Activated naive CD8-positive, alpha-beta T cell treated with anti-CD3 and anti-CD28 coated beads for 36 hours (primary cell): ENCODE results near the gene MORC1. TPM values are rescaled to one million over a fixed set of nuclear protein-coding genes. Genes with fewer than 3 reads are reported as not detected.

Experiments
- DNase-seq: peaks from one replicate; pipeline ENCODE4 v3.0.0; 2021
- H3K27ac Mint-ChIP-seq: one replicate; pipeline ENCODE4 v1.8.0; 2022; ENCODE audit warnings: mild to moderate bottlenecking, moderate library complexity, mixed read lengths
- H3K27me3 Mint-ChIP-seq: one replicate; pipeline ENCODE4 v1.8.0; 2022; ENCODE audit warnings: mild to moderate bottlenecking, mixed read lengths
- H3K36me3 Mint-ChIP-seq: one replicate; pipeline ENCODE4 v1.8.0; 2021; ENCODE audit warnings: mild to moderate bottlenecking, mixed read lengths
- H3K4me1 Mint-ChIP-seq: one replicate; pipeline ENCODE4 v1.8.0; 2021; ENCODE audit warnings: mixed read lengths
- H3K4me3 Mint-ChIP-seq: one replicate; pipeline ENCODE4 v1.8.0; 2022; ENCODE audit warnings: mild to moderate bottlenecking, moderate library complexity, mixed read lengths
- H3K9me3 Mint-ChIP-seq: one replicate; pipeline ENCODE4 v1.8.0; 2022; ENCODE audit warnings: mixed read lengths
- total RNA-seq, 2 experiments: library from RNA; stranded (reverse); gene quantifications; one replicate each; pipeline ENCODE4 v1.2.3, GENCODE V29; 2021

The MORC1 gene
- total RNA-seq, 2 experiments from 2014 or later = not detected

DNA sequence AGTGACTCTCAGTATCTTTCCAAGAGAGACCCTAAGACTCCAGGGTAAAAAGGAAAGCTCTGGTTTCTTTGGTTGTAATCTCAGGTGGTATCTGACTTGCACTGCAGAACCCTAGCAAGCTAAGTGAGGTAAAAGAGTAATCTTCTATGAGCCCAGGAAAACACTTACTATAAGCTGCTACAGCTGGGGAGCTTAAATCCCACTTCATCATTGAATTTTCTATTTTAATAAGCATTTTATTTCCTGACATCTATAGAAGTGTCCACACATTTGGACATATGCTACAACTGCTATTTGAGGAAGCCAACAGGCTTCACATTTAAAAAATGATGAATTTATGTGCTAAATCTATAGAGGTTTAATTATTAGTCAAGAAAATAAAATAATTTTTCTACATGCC, 91.1 kb downstream of the MORC1 start:
- Mint-ChIP-seq H3K4me3 (no peak overlapping the region), H3K4me1 (no peaks in the 10 kb centered on the region), H3K9me3 (no peaks in the 10 kb centered on the region), H3K27me3 (no peaks in the 10 kb centered on the region), H3K36me3 (no peaks in the 10 kb centered on the region), H3K27ac (no peak overlapping the region)
- no peak for DNase-seq

DNA sequence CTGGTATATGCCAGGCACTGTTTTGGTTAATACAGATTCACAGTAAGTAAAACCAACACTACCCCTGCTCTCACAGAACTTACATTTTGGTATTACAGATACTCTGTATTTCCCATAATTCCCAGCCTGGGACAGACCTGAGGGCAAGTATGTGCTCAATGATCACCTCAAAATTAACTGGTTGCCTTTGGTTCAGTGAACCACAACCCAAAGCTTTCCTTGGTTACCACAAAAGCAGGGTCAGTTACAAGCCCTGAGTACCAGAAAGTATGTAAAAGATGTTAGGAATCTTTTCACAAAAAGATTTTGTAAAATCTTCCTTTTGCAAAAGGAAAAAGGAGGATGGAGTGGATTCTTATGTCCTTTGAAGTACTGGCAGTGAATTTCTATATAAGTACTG, 92.0 kb downstream of the MORC1 start:
- Mint-ChIP-seq H3K36me3 (no peaks in the 10 kb centered on the region), H3K4me3 (no peak overlapping the region), H3K4me1 (no peaks in the 10 kb centered on the region), H3K27ac (no peak overlapping the region), H3K27me3 (no peaks in the 10 kb centered on the region), H3K9me3 (no peaks in the 10 kb centered on the region)
- DNase-seq = no peak

DNA sequence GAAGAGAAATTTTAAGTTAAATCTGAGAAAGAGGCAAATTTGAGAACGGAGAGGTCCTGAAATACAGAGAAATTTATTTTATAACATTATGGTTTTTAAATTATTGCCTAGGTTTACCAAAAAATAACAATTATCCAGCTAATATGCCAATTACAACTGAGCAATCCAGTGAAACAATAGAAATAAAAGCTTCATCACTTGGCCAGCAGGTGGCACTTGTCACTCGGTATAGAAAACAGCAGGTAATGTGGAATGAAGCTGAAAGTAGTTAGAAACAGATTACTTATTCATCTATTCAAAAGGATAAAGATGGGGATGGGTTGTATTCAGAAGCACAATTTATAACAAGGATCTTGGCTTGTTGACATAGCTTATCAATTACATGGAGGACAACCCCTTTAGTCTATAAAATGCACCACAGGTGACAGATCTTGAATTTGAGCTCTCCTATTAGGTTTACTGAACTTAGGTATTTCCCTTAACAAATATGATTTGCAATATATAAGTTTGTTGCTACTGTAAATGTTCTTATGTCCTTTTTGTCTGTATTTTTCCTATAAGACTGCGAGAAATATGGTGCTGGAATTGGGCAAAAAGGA, 94.2 kb downstream of the MORC1 start:
- no peaks in the 10 kb centered on the region for H3K27me3 Mint-ChIP-seq
- no peak overlapping the region for H3K4me3 Mint-ChIP-seq
- H3K9me3 Mint-ChIP-seq = no peaks in the 10 kb centered on the region
- no peak overlapping the region for H3K27ac Mint-ChIP-seq
- peak; percentile 18 for DNase-seq
- H3K36me3 Mint-ChIP-seq = no peaks in the 10 kb centered on the region
- no peaks in the 10 kb centered on the region for H3K4me1 Mint-ChIP-seq

DNA sequence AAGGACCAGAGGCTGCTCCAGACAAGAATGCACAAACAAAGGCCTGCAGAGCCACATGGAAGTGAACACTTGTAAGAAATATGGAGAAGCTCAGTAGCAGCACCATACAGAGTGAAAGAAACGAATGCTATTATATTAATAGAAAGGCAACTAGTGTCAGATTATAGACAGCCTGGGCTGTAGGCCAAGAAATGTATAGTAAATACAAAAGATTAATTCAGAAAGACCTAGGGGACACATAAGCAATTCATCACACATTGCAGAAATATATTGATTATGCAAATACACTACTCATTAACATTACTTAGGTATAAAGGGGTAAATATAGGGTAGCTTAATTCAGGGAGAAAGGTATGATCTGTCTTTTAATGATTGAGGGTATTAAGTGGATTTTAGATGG, 94.8 kb downstream of the MORC1 start:
- H3K4me1 Mint-ChIP-seq = no peaks in the 10 kb centered on the region
- H3K36me3 Mint-ChIP-seq = no peaks in the 10 kb centered on the region
- H3K27ac Mint-ChIP-seq = no peak overlapping the region
- no peaks in the 10 kb centered on the region for H3K27me3 Mint-ChIP-seq
- H3K9me3 Mint-ChIP-seq = no peaks in the 10 kb centered on the region
- no peak overlapping the region for H3K4me3 Mint-ChIP-seq
- no peak for DNase-seq

DNA sequence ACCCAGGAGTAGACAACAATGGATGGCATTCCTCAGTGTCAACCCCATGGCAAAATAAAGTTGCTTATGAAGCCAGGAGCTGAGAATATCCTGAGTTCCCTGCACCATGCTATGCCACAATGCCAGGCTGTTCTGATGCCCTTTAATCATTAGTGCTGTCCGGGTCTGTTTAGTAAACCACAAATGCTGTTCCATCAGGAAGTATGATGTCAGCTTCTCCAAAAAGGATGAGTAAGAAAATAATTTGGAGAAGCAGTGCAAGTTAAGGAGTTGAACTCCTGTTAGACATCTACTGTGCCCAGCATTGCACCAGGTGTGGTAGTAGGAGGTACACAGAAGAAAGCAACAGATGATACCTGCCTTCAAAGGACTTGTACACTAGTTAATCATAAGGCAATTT, 96.4 kb downstream of the MORC1 start:
- Mint-ChIP-seq H3K27me3 (no peaks in the 10 kb centered on the region), H3K36me3 (no peaks in the 10 kb centered on the region)

DNA sequence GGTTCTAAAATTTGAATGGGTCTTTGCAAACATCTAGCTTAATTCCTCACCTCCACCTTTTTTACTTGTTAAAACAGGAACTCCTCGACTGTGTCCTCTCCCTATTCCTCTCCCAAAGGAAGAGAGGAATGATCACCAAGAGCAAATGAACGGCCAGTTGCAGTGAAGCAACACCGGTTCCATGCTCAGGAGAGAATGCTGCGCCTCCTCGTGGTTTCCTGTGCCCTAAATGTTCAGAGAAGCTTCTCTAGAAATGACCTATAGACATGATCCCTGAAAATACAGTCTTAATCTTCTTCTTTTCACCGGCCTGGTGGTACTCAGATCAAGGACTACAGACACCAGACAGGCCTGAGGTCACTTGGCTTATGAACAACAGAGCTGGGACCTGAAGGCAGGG, 99.1 kb downstream of the MORC1 start:
- H3K27me3 Mint-ChIP-seq = peaks cover 4% of the 10 kb centered on the region

More for the DNA sequence above, 96.4 kb downstream of the MORC1 start:
- H3K27ac Mint-ChIP-seq = no peak overlapping the region
- no peak for DNase-seq
- H3K9me3 Mint-ChIP-seq = no peaks in the 10 kb centered on the region
- no peaks in the 10 kb centered on the region for H3K4me1 Mint-ChIP-seq
- no peak overlapping the region for H3K4me3 Mint-ChIP-seq

DNA sequence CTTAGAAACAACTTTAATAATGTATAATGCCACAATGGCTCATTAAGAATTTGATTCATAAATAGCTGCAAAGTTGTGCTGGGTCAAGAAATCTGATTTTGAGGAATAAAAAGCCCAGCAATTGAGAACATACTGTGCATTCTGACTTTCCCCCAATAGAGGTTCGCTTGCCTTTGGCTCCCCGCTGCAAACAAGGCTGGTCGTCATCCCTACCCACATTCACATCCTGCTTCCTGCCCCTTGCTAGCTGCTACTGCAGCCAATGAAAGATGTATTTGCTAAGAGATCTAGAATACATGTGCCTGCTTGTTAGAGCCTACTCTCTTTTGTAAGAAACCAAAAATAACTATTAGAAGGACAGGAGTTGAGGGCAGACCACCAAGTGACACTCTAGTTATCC, 112.5 kb downstream of the MORC1 start:
- Mint-ChIP-seq H3K9me3 (no peaks in the 10 kb centered on the region), H3K4me3 (no peak overlapping the region), H3K36me3 (no peaks in the 10 kb centered on the region), H3K4me1 (peaks cover 2% of the 10 kb centered on the region), H3K27me3 (no peaks in the 10 kb centered on the region), H3K27ac (no peak overlapping the region)
- DNase-seq = no peak

More for the DNA sequence above, 99.1 kb downstream of the MORC1 start:
- H3K4me3 Mint-ChIP-seq = no peak overlapping the region
- no peaks in the 10 kb centered on the region for H3K4me1 Mint-ChIP-seq
- no peak for DNase-seq
- no peak overlapping the region for H3K27ac Mint-ChIP-seq
- no peaks in the 10 kb centered on the region for H3K9me3 Mint-ChIP-seq
- no peaks in the 10 kb centered on the region for H3K36me3 Mint-ChIP-seq

DNA sequence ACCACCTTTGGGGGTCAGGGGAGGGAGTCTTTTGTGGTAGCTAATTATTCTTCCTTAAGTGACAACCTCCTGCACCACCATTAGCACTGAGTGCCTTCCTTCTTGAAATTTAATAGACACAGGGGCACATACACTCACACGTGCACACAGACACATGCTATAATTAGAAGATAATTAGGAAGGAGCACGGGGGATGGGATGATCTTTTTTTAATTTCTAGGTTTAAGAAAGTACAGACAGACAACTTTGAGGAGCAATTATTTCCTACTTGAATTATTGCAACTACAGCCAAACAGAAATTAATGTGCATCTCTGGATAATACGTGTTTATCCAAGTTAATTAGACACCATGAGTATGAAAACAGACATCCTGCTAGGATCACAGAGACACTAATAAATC, 119.5 kb downstream of the MORC1 start:
- DNase-seq = no peak
- H3K27me3 Mint-ChIP-seq = no peaks in the 10 kb centered on the region
- H3K9me3 Mint-ChIP-seq = no peaks in the 10 kb centered on the region
- H3K4me3 Mint-ChIP-seq = no peak overlapping the region
- no peaks in the 10 kb centered on the region for H3K36me3 Mint-ChIP-seq
- no peak overlapping the region for H3K27ac Mint-ChIP-seq
- no peaks in the 10 kb centered on the region for H3K4me1 Mint-ChIP-seq

DNA sequence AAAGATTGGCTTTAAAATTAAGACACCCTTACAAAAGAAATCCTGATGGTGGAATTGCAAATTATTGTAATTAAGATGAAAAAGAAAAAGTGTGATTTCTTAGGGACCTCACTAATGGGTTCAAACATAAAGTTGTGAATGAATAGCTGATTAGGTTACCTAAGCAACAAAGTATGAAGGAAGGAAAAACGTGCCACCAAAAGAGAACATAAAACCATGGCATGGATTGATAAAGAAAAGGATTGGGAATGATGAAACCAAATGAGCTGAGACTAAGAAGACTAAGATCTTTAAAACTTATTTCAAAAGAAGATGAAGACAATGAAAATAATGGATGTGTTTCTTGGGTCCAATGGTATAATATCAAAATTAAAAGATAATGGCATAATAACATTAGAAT, 132.1 kb downstream of the MORC1 start:
- Mint-ChIP-seq H3K27me3 (peaks cover 18% of the 10 kb centered on the region), H3K36me3 (no peaks in the 10 kb centered on the region), H3K9me3 (no peaks in the 10 kb centered on the region), H3K27ac (no peak overlapping the region), H3K4me1 (no peaks in the 10 kb centered on the region), H3K4me3 (no peak overlapping the region)
- DNase-seq = no peak

DNA sequence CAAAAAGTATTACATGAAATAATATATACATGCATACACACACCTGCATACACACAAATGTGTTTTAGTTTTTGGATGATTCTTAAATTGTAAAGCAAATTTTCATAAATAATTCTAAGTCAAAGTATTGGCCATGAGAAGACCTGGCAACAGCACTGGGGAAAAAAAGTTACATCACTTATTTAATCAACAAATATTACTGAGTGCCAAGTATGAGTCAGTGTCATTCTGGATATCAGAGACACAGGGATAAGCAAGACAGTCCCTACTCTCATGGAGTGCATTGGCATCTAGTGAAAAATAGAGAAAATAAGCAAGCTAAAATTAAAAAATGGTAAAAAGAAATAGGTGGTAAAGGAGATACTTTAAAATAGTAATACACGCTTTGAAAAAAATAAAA, 134.9 kb downstream of the MORC1 start:
- H3K9me3 Mint-ChIP-seq = no peaks in the 10 kb centered on the region
- peaks cover 18% of the 10 kb centered on the region for H3K27me3 Mint-ChIP-seq
- DNase-seq = no peak
- H3K4me1 Mint-ChIP-seq = no peaks in the 10 kb centered on the region
- no peak overlapping the region for H3K4me3 Mint-ChIP-seq
- H3K36me3 Mint-ChIP-seq = no peaks in the 10 kb centered on the region
- H3K27ac Mint-ChIP-seq = no peak overlapping the region

DNA sequence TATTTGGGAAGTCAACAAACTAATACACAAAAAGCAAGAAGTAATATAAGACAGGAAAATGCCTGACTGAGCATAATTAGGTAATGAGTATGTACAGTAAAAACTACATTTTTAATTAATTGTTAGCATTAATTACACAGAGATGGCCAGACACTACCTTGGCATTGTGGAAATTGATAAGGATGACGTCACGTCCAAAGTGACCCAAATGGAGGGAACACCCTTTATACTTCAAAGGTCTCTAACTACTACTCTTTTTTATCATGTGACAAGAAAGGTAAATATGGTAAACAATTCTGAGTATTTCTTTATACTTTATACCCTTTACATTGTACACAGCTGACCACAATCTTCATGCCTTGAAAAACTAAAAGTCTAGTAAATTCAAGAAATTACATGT, 141.9 kb downstream of the MORC1 start:
- no peaks in the 10 kb centered on the region for H3K36me3 Mint-ChIP-seq
- H3K27me3 Mint-ChIP-seq = peaks cover 9% of the 10 kb centered on the region
- no peaks in the 10 kb centered on the region for H3K9me3 Mint-ChIP-seq
- H3K4me1 Mint-ChIP-seq = no peaks in the 10 kb centered on the region
- no peak for DNase-seq
- no peak overlapping the region for H3K4me3 Mint-ChIP-seq
- H3K27ac Mint-ChIP-seq = no peak overlapping the region

DNA sequence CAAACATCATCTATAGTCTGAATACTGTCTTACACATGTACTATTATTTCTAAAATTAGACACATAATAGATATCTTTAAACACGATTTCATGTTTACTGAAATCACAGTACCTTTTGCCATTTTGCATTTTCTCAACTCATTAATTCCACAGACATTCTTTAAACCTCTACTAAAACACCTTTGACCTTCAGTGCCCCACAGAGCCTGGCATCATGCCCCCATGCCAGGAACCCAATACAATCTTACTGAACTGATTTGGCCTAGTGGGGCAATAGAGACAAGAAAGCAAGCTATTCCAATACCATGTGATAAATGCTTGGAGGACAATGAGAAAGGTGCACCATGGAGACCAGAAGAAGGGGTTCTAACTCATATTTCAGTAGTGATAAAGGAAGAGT, 144.9 kb downstream of the MORC1 start:
- Mint-ChIP-seq H3K36me3 (no peaks in the 10 kb centered on the region), H3K4me1 (no peaks in the 10 kb centered on the region), H3K4me3 (no peak overlapping the region), H3K27ac (no peak overlapping the region), H3K27me3 (peaks cover 9% of the 10 kb centered on the region), H3K9me3 (no peaks in the 10 kb centered on the region)
- no peak for DNase-seq

DNA sequence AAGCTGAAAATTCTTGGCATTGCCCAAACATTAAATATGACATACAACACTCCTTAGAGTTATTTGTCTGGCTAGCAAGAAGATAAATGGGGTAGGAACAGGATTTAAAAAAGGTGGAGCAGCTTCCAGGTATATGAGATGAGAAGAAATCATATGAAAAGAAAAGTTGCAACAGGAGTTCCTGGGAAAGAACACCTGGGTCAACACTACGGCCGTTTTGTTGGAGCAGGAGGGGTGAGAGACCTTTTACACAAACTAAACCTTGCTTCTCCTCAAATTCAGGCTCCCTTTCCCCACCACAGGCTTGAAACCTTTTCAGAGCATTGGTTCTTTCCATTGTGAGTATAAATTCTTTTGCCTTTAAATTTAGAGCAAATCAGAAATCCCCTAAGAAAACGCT, 145.5 kb downstream of the MORC1 start:
- no peak overlapping the region for H3K27ac Mint-ChIP-seq
- H3K36me3 Mint-ChIP-seq = no peaks in the 10 kb centered on the region
- no peaks in the 10 kb centered on the region for H3K9me3 Mint-ChIP-seq
- peaks cover 9% of the 10 kb centered on the region for H3K27me3 Mint-ChIP-seq
- H3K4me3 Mint-ChIP-seq = no peak overlapping the region
- DNase-seq = no peak
- no peaks in the 10 kb centered on the region for H3K4me1 Mint-ChIP-seq

DNA sequence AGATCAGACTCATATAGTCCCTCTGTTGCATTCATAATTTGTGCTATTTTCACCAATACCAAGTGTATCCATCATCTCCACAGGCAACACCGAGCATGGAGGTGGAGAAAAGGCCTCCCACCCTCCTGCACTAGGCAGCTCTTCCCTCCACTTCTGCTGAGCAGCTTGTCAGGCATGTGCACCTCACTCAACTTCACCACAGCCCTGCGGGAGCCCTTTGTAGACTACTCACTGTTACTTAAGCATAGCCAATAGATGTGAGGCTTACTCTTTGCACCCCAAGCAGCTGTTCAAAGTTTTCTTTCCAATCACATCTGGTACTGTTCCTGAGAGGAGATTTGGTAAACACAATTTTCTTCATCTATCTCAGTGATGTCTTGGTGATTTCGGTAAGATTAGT, 147.4 kb downstream of the MORC1 start:
- no peak overlapping the region for H3K4me3 Mint-ChIP-seq
- H3K27me3 Mint-ChIP-seq = peaks cover 9% of the 10 kb centered on the region
- no peak overlapping the region for H3K27ac Mint-ChIP-seq
- H3K36me3 Mint-ChIP-seq = no peaks in the 10 kb centered on the region
- no peaks in the 10 kb centered on the region for H3K9me3 Mint-ChIP-seq
- DNase-seq = no peak
- H3K4me1 Mint-ChIP-seq = peaks cover 2% of the 10 kb centered on the region

DNA sequence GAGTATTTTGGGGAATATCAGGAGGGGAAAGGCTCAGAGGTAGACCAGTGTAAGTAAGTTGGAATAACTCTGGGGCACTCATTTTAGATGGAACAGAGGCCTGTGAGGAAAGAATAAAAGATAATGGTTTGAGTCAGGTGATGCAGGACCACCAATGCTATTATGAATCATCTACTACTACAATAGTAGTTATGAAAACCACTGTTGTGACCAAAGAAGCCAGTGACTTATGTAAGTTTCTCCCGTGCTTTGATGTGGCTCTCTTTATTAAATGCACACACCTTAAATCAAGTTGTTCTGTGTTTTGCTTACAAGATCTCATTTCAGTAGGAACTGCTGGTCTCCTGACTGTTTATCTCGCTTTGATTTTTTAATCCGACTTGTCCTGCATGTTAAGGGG, 151.2 kb downstream of the MORC1 start:
- H3K9me3 Mint-ChIP-seq = no peaks in the 10 kb centered on the region
- no peak overlapping the region for H3K4me3 Mint-ChIP-seq
- H3K4me1 Mint-ChIP-seq = peaks cover 2% of the 10 kb centered on the region
- no peaks in the 10 kb centered on the region for H3K27me3 Mint-ChIP-seq
- H3K27ac Mint-ChIP-seq = no peak overlapping the region
- no peaks in the 10 kb centered on the region for H3K36me3 Mint-ChIP-seq
- no peak for DNase-seq

DNA sequence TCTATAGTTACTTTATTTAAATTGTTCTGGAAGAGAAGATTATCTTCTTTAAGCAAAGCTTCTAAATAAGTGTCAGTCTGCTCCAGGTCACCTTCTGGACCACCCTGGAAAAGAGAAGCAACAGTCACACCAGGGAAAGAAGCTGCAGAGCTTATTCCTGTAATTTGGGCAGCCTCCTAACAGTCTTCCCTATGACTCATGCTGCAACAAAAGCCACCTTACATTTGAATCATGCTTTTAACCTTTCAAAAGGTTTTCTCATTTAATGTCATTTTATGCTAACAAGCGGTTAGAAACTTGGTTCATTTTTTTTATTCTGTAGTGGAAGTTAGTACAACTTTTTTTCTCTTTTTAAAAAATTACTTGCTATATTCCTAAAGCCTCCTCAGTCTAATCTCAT, 158.9 kb downstream of the MORC1 start:
- Mint-ChIP-seq H3K36me3 (no peaks in the 10 kb centered on the region), H3K27me3 (peaks cover 16% of the 10 kb centered on the region), H3K27ac (no peak overlapping the region), H3K9me3 (no peaks in the 10 kb centered on the region), H3K4me1 (no peaks in the 10 kb centered on the region), H3K4me3 (no peak overlapping the region)
- DNase-seq = no peak

DNA sequence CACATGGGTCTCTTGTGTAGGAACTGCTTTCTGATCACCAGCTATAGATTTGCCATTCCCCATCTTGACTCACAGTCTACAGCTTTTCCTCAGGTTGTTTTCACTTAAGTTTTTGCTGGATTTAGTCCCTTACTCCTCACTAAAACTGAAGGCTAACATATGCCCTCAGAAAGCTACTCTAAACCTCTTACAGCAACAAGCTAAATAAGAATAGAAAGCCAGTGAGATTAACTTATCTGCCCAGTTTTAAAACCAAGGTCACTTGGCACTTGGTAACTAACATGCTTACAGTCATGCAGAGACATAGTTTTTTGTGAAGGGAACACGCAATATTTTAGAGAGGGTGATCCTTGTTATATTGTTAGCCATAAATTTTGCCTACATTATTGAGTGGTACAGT, 164.2 kb downstream of the MORC1 start, which contains the start of gene GUCA1C:
Gene GUCA1C (minus strand): TSS at position 180 of the 400 bp plus-strand sequence. CDS start 117 bp downstream, at position 63.
- Mint-ChIP-seq H3K9me3 (no peaks in the 10 kb centered on the region), H3K27ac (no peak within 1 kb of the TSS), H3K36me3 (no peaks in the 10 kb centered on the region), H3K4me1 (no peaks in the 10 kb centered on the region), H3K4me3 (no peak within 1 kb of the TSS), H3K27me3 (peaks cover 10% of the 10 kb centered on the region)
- no peak for DNase-seq
